Right renal pelvis (tissue), 4 donors: Measurements from ENCODE around the gene CLCN1. TPM values are rescaled to one million over a fixed set of nuclear protein-coding genes. Genes with fewer than 3 reads are reported as not detected.
"Not testable (repeated sequence)": the region's sequence is repeated elsewhere in the genome, so short reads cannot be mapped to it uniquely, and the experiment has no call there.

ENCODE experiments used
- DNase-seq, 4 donors: peaks; one replicate each; pipeline ENCODE4 v3.0.0-alpha.2; 2013; ENCODE audit warnings: low read depth in 4 of 4, low spot score in 3 of 4, missing footprints in 1 of 4
- polyA plus RNA-seq, 4 donors: library from polyadenylated mRNA; unstranded; fragments of 120-200 nt; gene quantifications; one replicate each; pipeline ENCODE4 v1.2.1, GENCODE V29; 2013; ENCODE audit not compliant: insufficient read length in 4 of 4

Gene CLCN1
- polyA plus RNA-seq, 4 donors: 0.11 to 0.21 (median 0.17) TPM

- no peak for DNase-seq
Observed at GRCh38 chr7:143382791-143383641, 67.1 kb downstream of the CLCN1 start.

GRCh38 chr7:143383642-143383957 is 67.7 kb downstream of the CLCN1 start:
- no peak for DNase-seq

GRCh38 chr7:143384148-143384547 is 68.2 kb downstream of the CLCN1 start:
- no peak for DNase-seq

GRCh38 chr7:143384661-143385631 is 69.0 kb downstream of the CLCN1 start:
- DNase-seq: no peak

- DNase-seq: no peak
Observed at GRCh38 chr7:143385891-143386781, 70.2 kb downstream of the CLCN1 start.

- no peak for DNase-seq
Observed at GRCh38 chr7:143387156-143387975, 71.5 kb downstream of the CLCN1 start.

- no peak for DNase-seq
Observed at GRCh38 chr7:143388051-143388450, 72.1 kb downstream of the CLCN1 start.

- no peak for DNase-seq
Observed at GRCh38 chr7:143388491-143389101, 72.7 kb downstream of the CLCN1 start.

GRCh38 chr7:143389316-143390103 is 73.6 kb downstream of the CLCN1 start:
- no peak for DNase-seq

- no peak for DNase-seq
Observed at GRCh38 chr7:143390104-143390772, 74.3 kb downstream of the CLCN1 start.

- DNase-seq: no peak
Observed at GRCh38 chr7:143390773-143391317, 74.9 kb downstream of the CLCN1 start.

GRCh38 chr7:143391462-143392404 is 75.8 kb downstream of the CLCN1 start:
- DNase-seq: no peak

- DNase-seq: not testable (repeated sequence)
Observed at GRCh38 chr7:143392427-143392826, 76.5 kb downstream of the CLCN1 start.

GRCh38 chr7:143392875-143393266 is 77.0 kb downstream of the CLCN1 start:
- DNase-seq: no peak

- DNase-seq: no peak
Observed at GRCh38 chr7:143393267-143394041, 77.5 kb downstream of the CLCN1 start.

GRCh38 chr7:143394068-143394467 is 78.2 kb downstream of the CLCN1 start:
- no peak for DNase-seq
